Transverse colon (tissue), 4 donors: ENCODE results near the gene XRN2. TPM values are rescaled to one million over a fixed set of nuclear protein-coding genes. Genes with fewer than 3 reads are reported as not detected.

Source experiments
- DNase-seq: peaks from one replicate; pipeline ENCODE4 v3.0.0-alpha.2; 2019
- H3K27ac ChIP-seq, 4 donors: fragments of 200-600 bp; sonication (generic); 2 replicates each; pipeline ENCODE4 v1.5.1; 2016 to 2018; ENCODE audit warnings: inconsistent platforms in 4 of 4
- H3K27me3 ChIP-seq: fragments of 200-600 bp; sonication (generic); 2 replicates; pipeline ENCODE4 v1.5.1; 2017; ENCODE audit warnings: inconsistent platforms
- H3K36me3 ChIP-seq, 4 donors: fragments of 200-600 bp; sonication (generic); 2 replicates each; pipeline ENCODE4 v1.5.1; 2017 to 2019; ENCODE audit warnings: inconsistent platforms in 4 of 4
- H3K4me1 ChIP-seq, 4 donors: fragments of 200-600 bp; sonication (generic); 2 replicates each; pipeline ENCODE4 v1.5.1; 2017 to 2020; ENCODE audit warnings: inconsistent platforms in 4 of 4
- H3K4me3 ChIP-seq, 4 donors: fragments of 200-600 bp; sonication (generic); 1 replicate in 1 of 4; 2 replicates in 3 of 4; pipeline versions ENCODE4 v1.5.1 to v1.6.1; 2017 to 2019; ENCODE audit warnings: inconsistent platforms in 4 of 4
- H3K9me3 ChIP-seq, 2 donors: fragments of 200-600 bp; sonication (generic); 2 replicates each; pipeline ENCODE4 v1.5.1; 2017 to 2019; ENCODE audit warnings: inconsistent platforms in 2 of 2
- CTCF ChIP-seq, 5 experiments: fragments of 200-600 bp in 3 of 5; fragments of 450-650 bp in 2 of 5; sonication (generic) in 3 of 5; IDR thresholded peaks; 1 replicate in 2 of 5; 2 replicates in 3 of 5; pipeline ENCODE4 v1.5.1; 2016 to 2017; ENCODE audit warnings: antibody characterized with exemption in 5 of 5, inconsistent platforms in 3 of 5, mild to moderate bottlenecking in 2 of 5, moderate library complexity in 1 of 5
- EP300 ChIP-seq: sonication (generic); formaldehyde crosslinking; IDR thresholded peaks from one replicate; pipeline ENCODE4 v1.6.1; 2017; ENCODE audit warnings: antibody characterized with exemption, low read depth
- POLR2A ChIP-seq: fragments of 450-650 bp; IDR thresholded peaks from one replicate; pipeline ENCODE4 v1.6.1; 2016; ENCODE audit warnings: antibody characterized with exemption, mild to moderate bottlenecking, moderate library complexity
- POLR2AphosphoS5 ChIP-seq, 3 donors: sonication (generic); formaldehyde crosslinking; IDR thresholded peaks; one replicate each; pipeline ENCODE4 v1.6.1; 2016; ENCODE audit warnings: antibody characterized with exemption in 3 of 3
- WGBS, 2 donors: methylation state at CpG; one replicate each; pipeline ENCODE4 v1.1.5; 2018; ENCODE audit warnings: low coverage in 1 of 2; 5-methylcytosine and 5-hydroxymethylcytosine counted together
- in situ Hi-C, 4 donors: fragments of 200-750 bp; cut with MboI; loops; one replicate each; pipeline versions ENCODE4 v1.15.0 to v1.15.1; 2017; ENCODE audit warnings: low sequenced_read_pairs in 3 of 4, low pct_ligation_motif_present in 1 of 4, low pct_unique_long_range_greater_than_20kb in 1 of 4
- intact Hi-C: fragments of 100-400 bp; cut with DNase I; formaldehyde crosslinking; loops from one replicate; pipeline ENCODE4 v1.15.1; 2023; ENCODE audit warnings: low total_unique reads
- total RNA-seq, 4 donors: library from RNA; depleted of rRNA; stranded (reverse); fragments of >200 nt; gene quantifications; one replicate each; pipeline ENCODE4 v1.1.0, GENCODE V29; 2016

The XRN2 gene
- total RNA-seq, 4 donors from 2014 or later: 16.1 to 46.4 (median 30.3) TPM

GRCh38 chr20:21262812-21263211, 40.3 kb upstream of the XRN2 start:
- intact Hi-C loops (no loop called here), in situ Hi-C loops (no loop called here)
- no peaks in the 10 kb centered on the region for H3K9me3 ChIP-seq
- H3K36me3 ChIP-seq: no peaks in the 10 kb centered on the region
- no peaks in the 10 kb centered on the region for H3K4me1 ChIP-seq
- H3K27ac ChIP-seq: no peak overlapping the region
- WGBS, 2 donors: 82 to 94% methylated on average over 2 of the region's 2 CpGs
- no peak for TF ChIP-seq CTCF (IDR thresholded peaks at IDR 0.05)
- no peak for TF ChIP-seq EP300
- TF ChIP-seq POLR2AphosphoS5 (IDR thresholded peaks at IDR 0.05): no peak
- no peak for TF ChIP-seq POLR2A
- H3K4me3 ChIP-seq: no peak overlapping the region
- DNase-seq: no peak
- H3K27me3 ChIP-seq: no peaks in the 10 kb centered on the region

GRCh38 chr20:21265261-21266190, 37.6 kb upstream of the XRN2 start:
- no peaks in the 10 kb centered on the region for H3K4me1 ChIP-seq
- H3K27me3 ChIP-seq: no peaks in the 10 kb centered on the region
- WGBS, 2 donors: 69 to 78% methylated on average over 4 to 15 of the region's 15 CpGs
- H3K9me3 ChIP-seq: no peaks in the 10 kb centered on the region
- intact Hi-C loops: no loop called here
- H3K4me3 ChIP-seq: no peak overlapping the region
- H3K27ac ChIP-seq: no peak overlapping the region
- no peak for DNase-seq
- TF ChIP-seq POLR2A (no peak), POLR2AphosphoS5 (IDR thresholded peaks at IDR 0.05) (no peak), CTCF (IDR thresholded peaks at IDR 0.05) (no peak), EP300 (no peak)
- in situ Hi-C loops: no loop called here
- no peaks in the 10 kb centered on the region for H3K36me3 ChIP-seq

GRCh38 chr20:21266191-21266536, 37.0 kb upstream of the XRN2 start:
- Histone ChIP-seq H3K27ac (no peak overlapping the region), H3K4me3 (no peak overlapping the region), H3K27me3 (no peaks in the 10 kb centered on the region), H3K4me1 (no peaks in the 10 kb centered on the region), H3K36me3 (no peaks in the 10 kb centered on the region), H3K9me3 (no peaks in the 10 kb centered on the region)
- DNase-seq: no peak
- TF ChIP-seq CTCF (IDR thresholded peaks at IDR 0.05) (no peak), POLR2A (no peak), POLR2AphosphoS5 (IDR thresholded peaks at IDR 0.05) (no peak), EP300 (no peak)
- in situ Hi-C loops (no loop called here), intact Hi-C loops (no loop called here)
- WGBS, 2 donors: 95% methylated on average over 4 of the region's 5 CpGs; no CpG with 5 or more reads in 1 of the 2 donors

GRCh38 chr20:21269772-21270171, 33.4 kb upstream of the XRN2 start:
- intact Hi-C loops: no loop called here
- Histone ChIP-seq H3K27ac (no peak overlapping the region), H3K9me3 (no peaks in the 10 kb centered on the region), H3K4me3 (no peak overlapping the region), H3K27me3 (no peaks in the 10 kb centered on the region), H3K36me3 (no peaks in the 10 kb centered on the region), H3K4me1 (peaks cover 0 to 9% (median under 1%) of the 10 kb centered on the region in 4 donors)
- no peak for TF ChIP-seq POLR2A
- no peak for TF ChIP-seq EP300
- no peak for TF ChIP-seq POLR2AphosphoS5 (IDR thresholded peaks at IDR 0.05)
- no peak for TF ChIP-seq CTCF (IDR thresholded peaks at IDR 0.05)
- no peak for DNase-seq
- WGBS, 2 donors: 52 to 71% methylated on average over 1 to 2 of the region's 2 CpGs
- in situ Hi-C loops: no loop called here
